Right cardiac atrium (tissue), 5 donors: ENCODE measurements around the gene NSG2. TPM values are rescaled to one million over a fixed set of nuclear protein-coding genes. Genes with fewer than 3 reads are reported as not detected.
"Not testable (repeated sequence)": the region's sequence is repeated elsewhere in the genome, so short reads cannot be mapped to it uniquely, and the experiment has no call there.

Source experiments
- ATAC-seq, 2 donors: fragments of 200-7000 bp; cut with Tn5 transposase; one replicate each; pipeline versions ENCODE4 v1.8.0 to v1.9.1; 2020; ENCODE audit warnings: moderate library complexity in 2 of 2, mild to moderate bottlenecking in 1 of 2
- DNase-seq, 3 donors: peaks; one replicate each; pipeline ENCODE4 v3.0.0-alpha.2; 2020
- H3K27ac ChIP-seq: one replicate; pipeline ENCODE4 v1.5.1; 2013; ENCODE audit warnings: mild to moderate bottlenecking, low read length, control low read depth, moderate library complexity
- H3K27me3 ChIP-seq: one replicate; pipeline ENCODE4 v1.6.1; 2013; ENCODE audit not compliant: control insufficient read depth, insufficient read depth
- H3K4me1 ChIP-seq: one replicate; pipeline ENCODE4 v1.6.1; 2013; ENCODE audit warnings: low read length; ENCODE audit not compliant: control insufficient read depth, insufficient read depth
- H3K4me3 ChIP-seq: one replicate; pipeline ENCODE4 v1.5.1; 2013; ENCODE audit warnings: low read length, control low read depth
- H3K9me3 ChIP-seq: one replicate; pipeline ENCODE4 v1.6.1; 2013; ENCODE audit warnings: low read length; ENCODE audit not compliant: control insufficient read depth
- WGBS: extraction: QIAGEN DNeasy Blood & Tissue Kit; methylation state at CpG from one replicate; pipeline ENCODE4 v1.1.7; 2013; 5-methylcytosine and 5-hydroxymethylcytosine counted together
- intact Hi-C, 4 donors: fragments of 100-400 bp; cut with DNase I; formaldehyde crosslinking; loops; one replicate each; pipeline versions ENCODE4 v1.11.0 to v1.14.0; 2022 to 2023
- polyA plus RNA-seq: library from polyadenylated mRNA; stranded (reverse); fragments of 200-250 nt; gene quantifications from one replicate; pipeline ENCODE4 v1.2.3, GENCODE V29; 2013
- total RNA-seq, 4 donors: library from RNA; stranded (reverse); fragmentation: NEBNext Ultra II Directional; extraction: Animal tissue kit (Norgen Biotek cat#: 25700); gene quantifications; one replicate each; pipeline ENCODE4 v1.2.1, GENCODE V29; 2021
- donor health status: healthy with polysubstance abuse.
- donor health status: DM: no; HTN: yes; CAD: no.
- donor health status: DM: no; HTN: no; CAD: no.
- donor health status: DM: no; HTN: yes; CAD: no; lungs with severe emphysema.
- donor health status: DM: yes; HTN: yes; CAD: no.

The NSG2 gene
- total and polyA plus RNA-seq, 5 donors = 0.12 to 0.97 (median 0.75) TPM; not detected in 2

DNA sequence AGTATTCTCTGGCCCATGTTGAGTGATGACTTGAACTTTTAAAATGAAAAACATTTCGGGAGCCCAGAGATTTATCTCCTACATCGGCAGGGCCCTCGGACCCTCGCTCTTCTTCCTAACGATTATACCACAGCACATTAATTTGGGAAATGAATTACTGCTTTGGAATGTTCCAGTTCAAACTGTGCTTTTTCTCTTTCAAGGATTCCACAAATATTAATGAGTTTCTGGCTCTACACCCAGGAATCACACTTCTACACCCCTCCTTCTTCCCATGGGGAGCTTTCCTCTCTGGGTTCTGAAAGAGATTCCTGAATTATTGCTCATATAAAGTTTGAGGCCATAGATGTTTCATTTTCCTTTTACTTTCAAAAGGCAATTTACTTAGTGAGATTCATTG lies 41.2 kb downstream of the NSG2 start:
- intact Hi-C loops = no loop called here
- H3K27me3 ChIP-seq = no peaks in the 10 kb centered on the region
- no peak for ATAC-seq

DNA sequence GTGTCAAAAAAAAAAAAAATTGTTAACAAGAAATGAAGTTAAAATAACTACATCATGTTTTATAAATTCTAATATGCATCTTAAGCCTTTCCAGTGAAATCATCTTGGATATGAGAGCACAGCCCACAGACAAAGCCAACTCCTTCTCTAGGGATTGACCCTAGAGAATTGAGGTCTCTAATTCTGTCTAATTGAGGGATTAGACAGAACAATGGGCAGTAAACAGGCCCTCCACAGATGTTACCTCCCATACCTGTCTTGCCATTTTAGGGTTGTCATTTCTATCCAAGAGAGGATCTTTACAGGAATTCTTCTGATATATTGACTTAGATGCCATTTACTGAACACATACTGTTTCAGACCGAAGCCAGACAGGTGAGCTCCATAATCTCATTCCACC lies 42.3 kb downstream of the NSG2 start:
- intact Hi-C loops = no loop called here
- no peak for ATAC-seq

More for the DNA sequence above, 41.2 kb downstream of the NSG2 start:
- DNase-seq = no peak
- Histone ChIP-seq H3K4me1 (no peaks in the 10 kb centered on the region), H3K9me3 (no peaks in the 10 kb centered on the region), H3K4me3 (no peak overlapping the region), H3K27ac (no peak overlapping the region)
- 70% methylated on average over 5 of the region's 5 CpGs for WGBS

DNA sequence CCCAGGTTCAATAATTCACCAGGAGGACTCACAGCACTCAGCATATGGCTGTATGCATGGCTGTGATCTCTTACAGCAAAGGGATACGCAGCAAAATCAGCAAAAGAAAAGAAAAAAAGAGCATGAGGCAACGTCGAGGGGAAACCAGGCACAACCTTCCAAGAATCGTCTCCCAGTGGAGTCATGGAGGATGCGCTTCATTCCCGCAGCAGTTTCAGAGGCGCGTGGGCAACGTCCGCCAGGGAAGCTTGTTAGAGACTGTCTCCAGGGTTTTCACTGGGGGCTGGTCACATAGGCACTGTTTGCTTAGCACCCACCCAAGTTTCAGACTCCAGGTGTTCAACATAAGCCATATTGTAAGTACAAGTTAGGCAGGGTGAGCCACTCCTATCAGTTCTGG lies 44.6 kb downstream of the NSG2 start:
- H3K4me1 ChIP-seq = no peaks in the 10 kb centered on the region
- intact Hi-C loops = no loop called here
- 59% methylated on average over 10 of the region's 10 CpGs for WGBS
- H3K9me3 ChIP-seq = no peaks in the 10 kb centered on the region
- H3K27me3 ChIP-seq = no peaks in the 10 kb centered on the region
- H3K4me3 ChIP-seq = no peak overlapping the region
- ATAC-seq = no peak
- no peak for DNase-seq
- no peak overlapping the region for H3K27ac ChIP-seq

More for the DNA sequence above, 42.3 kb downstream of the NSG2 start:
- no peaks in the 10 kb centered on the region for H3K4me1 ChIP-seq
- no peak overlapping the region for H3K4me3 ChIP-seq
- no peak overlapping the region for H3K27ac ChIP-seq
- no peak for DNase-seq
- H3K27me3 ChIP-seq = no peaks in the 10 kb centered on the region
- no peaks in the 10 kb centered on the region for H3K9me3 ChIP-seq
- 93% methylated on average over 1 of the region's 1 CpG for WGBS

DNA sequence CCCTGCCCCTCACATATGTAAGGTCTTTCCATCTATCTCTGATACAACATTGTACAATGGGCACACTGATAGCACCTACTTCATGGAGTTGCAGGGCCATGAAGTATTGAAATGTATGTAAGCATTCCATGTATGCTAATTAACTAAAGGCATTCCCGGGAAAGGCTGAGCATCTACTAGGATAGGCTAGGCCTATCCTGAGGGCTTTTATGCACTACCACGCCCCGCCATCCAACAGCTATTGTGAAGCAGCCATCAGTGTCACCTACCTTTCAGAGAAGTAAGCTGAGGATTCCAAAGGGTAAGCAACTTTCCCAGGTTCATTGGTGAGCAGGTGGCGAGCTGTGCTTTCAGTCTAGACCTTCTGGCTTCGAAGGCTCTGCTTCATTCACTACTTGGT lies 47.6 kb downstream of the NSG2 start:
- no peak overlapping the region for H3K27ac ChIP-seq
- intact Hi-C loops = no loop called here
- DNase-seq = no peak

DNA sequence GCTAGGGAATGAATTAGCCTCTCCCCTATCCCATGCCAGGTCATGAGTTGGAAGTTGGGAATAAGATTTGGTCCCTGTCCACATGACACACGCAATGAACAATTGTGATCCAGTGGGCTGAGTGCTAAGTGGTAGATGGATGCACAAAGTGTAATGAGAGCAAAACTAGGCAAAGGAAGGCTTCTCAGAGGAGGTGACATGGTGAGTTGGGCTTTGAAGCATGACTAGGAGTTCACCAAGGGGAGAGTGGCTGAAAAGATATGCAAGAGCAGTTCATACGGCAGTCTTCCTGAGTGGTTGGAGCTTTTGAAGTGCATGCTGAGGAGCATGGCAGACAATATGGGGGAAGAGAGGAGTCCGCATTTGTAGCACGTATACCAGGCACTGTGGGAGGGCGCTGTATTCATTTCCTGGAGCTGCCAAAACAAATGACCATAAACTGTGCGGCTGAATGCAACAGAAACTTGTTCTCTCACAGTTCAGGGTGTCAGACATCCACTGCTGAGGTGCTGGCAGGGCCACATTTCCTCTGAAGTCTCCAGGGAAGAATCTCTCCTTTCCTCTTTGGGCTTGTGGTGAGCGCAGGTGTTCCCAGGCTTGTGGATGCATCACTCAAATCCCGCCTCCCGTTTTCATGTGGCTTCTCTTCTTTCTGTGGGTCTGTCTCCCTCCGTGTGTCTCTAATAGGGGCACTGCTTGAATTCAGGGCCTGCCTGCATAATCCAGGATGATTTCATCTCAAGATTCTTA lies 49.5 kb downstream of the NSG2 start:
- no peak for ATAC-seq
- Histone ChIP-seq H3K27me3 (no peaks in the 10 kb centered on the region), H3K4me3 (no peak overlapping the region), H3K27ac (no peak overlapping the region), H3K4me1 (no peaks in the 10 kb centered on the region), H3K9me3 (no peaks in the 10 kb centered on the region)
- DNase-seq = no peak
- WGBS = 81% methylated on average over 10 of the region's 10 CpGs
- intact Hi-C loops = no loop called here

More for the DNA sequence above, 47.6 kb downstream of the NSG2 start:
- H3K27me3 ChIP-seq = no peaks in the 10 kb centered on the region
- no peak overlapping the region for H3K4me3 ChIP-seq
- no peaks in the 10 kb centered on the region for H3K4me1 ChIP-seq
- ATAC-seq = no peak
- H3K9me3 ChIP-seq = no peaks in the 10 kb centered on the region
- WGBS = 88% methylated on average over 5 of the region's 5 CpGs

DNA sequence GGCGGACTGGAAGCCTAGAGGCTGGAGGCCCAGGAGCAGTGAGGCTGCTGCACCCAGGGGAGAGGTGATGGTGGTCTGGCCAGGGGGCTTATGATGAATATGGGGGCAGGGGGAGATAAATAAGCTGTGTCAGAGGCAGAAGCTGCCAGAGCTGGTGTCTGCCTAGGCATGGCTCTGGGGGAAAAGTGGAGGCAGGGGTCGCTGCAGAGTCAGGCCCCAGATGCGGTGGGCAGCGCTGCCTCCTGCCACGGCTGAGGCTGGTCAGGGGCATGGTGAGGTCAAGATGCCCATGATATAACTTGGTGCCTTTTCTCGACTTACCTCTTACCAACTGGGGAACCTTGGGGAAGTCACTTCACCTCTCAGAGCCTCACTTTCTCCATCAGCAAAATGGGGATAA lies 51.1 kb downstream of the NSG2 start:
- H3K9me3 ChIP-seq = no peaks in the 10 kb centered on the region
- no peak overlapping the region for H3K27ac ChIP-seq
- intact Hi-C loops = no loop called here
- ATAC-seq (no peak), DNase-seq (no peak)
- WGBS = 77% methylated on average over 6 of the region's 6 CpGs
- H3K27me3 ChIP-seq = no peaks in the 10 kb centered on the region
- H3K4me1 ChIP-seq = no peaks in the 10 kb centered on the region
- H3K4me3 ChIP-seq = no peak overlapping the region

DNA sequence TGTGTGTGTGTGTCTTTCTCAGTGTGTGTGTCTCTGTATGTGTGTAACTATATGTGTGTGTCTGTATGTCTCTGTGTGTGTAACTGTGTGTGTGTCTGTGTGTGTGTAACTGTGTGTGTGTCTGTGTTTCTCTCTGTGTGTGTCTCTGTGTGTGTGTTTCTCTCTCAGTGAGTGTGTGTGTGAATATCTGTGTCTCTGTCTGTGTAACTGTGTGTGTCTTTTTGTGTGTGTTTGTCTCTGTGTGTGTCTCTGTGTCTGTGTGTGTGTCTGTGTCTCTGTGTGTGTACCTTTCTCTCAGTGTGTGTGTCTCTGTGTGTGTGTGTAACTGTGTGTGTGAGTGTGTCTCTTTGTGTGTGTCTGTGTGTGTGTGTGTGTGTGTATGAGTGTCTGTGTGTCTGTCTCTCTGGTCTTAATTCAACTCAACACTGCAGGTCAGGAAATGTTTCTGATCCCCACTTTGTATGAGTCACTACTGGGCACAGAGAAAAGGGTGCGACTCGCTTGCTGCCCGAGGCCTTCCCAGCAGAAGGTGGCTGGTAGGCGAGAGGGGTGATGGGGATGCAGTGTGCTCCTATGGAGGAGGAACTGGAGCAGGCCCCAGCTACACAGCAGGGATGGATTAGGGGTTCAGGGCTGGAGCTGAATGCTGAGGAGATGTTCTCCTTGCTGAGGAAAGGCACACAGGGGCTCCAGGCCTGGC lies 52.1 kb downstream of the NSG2 start:
- Histone ChIP-seq H3K4me3 (no peak overlapping the region), H3K9me3 (no peaks in the 10 kb centered on the region), H3K4me1 (no peaks in the 10 kb centered on the region), H3K27me3 (no peaks in the 10 kb centered on the region), H3K27ac (no peak overlapping the region)
- DNase-seq = no peak
- ATAC-seq = no peak
- WGBS = 73% methylated on average over 4 of the region's 4 CpGs
- intact Hi-C loops = no loop called here

DNA sequence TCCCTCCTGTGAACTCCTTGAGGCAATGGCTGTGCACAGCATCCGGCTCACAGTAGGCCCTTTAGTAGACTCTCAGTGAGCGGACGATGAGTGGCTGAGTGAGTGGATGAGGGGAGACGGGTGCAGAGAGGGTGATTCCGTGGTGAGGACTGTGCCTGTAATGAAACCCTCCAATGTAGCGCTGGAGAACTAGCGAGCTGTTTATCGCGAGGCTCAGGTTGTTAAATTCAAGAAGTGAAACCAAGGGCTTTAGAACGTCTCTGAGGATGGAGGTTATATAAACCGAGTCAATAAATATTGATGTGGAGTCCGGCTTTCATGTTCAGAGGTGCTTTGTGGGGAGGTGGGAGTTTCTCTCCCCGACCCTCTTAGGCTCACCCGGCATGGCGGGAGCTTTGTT lies 53.2 kb downstream of the NSG2 start:
- no peak overlapping the region for H3K27ac ChIP-seq
- ATAC-seq = no peak
- intact Hi-C loops = no loop called here
- H3K4me3 ChIP-seq = no peak overlapping the region
- H3K9me3 ChIP-seq = no peaks in the 10 kb centered on the region
- H3K27me3 ChIP-seq = no peaks in the 10 kb centered on the region
- H3K4me1 ChIP-seq = no peaks in the 10 kb centered on the region
- WGBS = 94% methylated on average over 15 of the region's 15 CpGs
- DNase-seq = no peak

DNA sequence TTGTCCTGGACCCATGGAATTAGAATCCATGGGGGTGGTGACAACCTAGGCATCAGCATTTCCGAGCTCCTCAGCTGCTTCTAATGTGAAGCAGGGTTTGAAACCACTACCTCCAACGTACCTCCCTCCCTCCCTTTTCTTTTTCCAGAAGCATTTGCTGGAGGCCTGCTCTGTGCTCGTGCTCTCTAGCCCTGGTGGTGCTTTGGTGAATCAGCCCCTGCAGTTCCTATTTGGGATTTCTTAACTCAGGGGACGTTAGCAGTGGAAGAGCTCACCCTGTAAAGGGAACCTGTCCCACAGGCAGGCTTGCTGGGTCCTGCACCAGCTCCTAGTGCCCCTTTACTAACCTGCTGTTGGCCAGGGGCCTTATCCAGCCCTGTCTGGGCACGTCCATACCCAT lies 55.0 kb downstream of the NSG2 start:
- ATAC-seq (no peak), DNase-seq (no peak)
- H3K4me3 ChIP-seq = no peak overlapping the region
- no peaks in the 10 kb centered on the region for H3K4me1 ChIP-seq
- 64% methylated on average over 5 of the region's 5 CpGs for WGBS
- H3K27ac ChIP-seq = no peak overlapping the region
- no peaks in the 10 kb centered on the region for H3K9me3 ChIP-seq
- H3K27me3 ChIP-seq = no peaks in the 10 kb centered on the region
- intact Hi-C loops = no loop called here

DNA sequence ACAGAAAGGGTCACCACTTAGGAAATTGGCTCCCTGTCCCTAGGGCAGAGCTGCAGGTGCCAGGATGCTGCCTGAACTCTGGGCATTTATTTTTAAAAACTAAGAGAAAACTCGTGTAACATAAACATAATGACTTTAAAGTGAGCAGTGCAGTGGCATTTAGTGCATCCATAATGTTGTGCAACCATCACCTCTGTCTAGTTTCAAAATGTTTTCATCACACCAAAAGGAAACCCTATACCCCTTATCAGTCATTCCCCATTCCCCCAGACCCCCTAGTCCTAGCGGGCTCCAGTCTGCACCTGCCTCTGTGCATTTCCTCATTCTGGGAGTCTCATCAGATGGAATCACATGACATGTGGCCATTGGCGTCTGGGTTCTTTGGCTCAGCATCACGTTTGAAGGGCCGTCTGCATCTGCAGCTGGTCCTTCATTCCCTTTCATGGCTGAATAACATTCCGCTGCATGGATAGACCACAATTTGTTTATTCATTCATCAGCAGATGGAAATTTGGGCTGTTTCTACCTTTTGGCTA lies 55.8 kb downstream of the NSG2 start:
- intact Hi-C loops = no loop called here
- no peak overlapping the region for H3K4me3 ChIP-seq
- no peaks in the 10 kb centered on the region for H3K9me3 ChIP-seq
- DNase-seq (no peak), ATAC-seq (no peak)
- H3K4me1 ChIP-seq = no peaks in the 10 kb centered on the region
- 63% methylated on average over 6 of the region's 6 CpGs for WGBS
- no peak overlapping the region for H3K27ac ChIP-seq
- no peaks in the 10 kb centered on the region for H3K27me3 ChIP-seq

DNA sequence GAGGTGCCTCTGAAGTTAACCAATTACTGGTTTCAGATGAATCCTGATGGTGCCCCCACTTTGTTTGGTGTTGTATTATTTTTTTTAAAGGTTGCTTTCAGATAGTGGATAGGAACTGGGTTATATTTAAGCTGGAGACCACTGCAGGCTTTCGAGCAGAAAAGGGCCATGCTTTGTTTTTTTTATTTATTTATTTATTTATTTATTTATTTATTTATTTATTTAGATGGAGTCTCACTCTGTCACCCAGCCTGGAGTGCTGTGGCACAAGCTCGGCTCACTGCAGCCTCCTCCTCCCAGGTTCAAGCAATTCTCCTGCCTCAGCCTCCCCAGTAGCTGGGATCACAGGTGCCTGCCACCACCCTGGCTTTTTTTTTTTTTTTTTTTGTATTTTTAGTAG lies 57.1 kb downstream of the NSG2 start:
- DNase-seq, H3K27ac ChIP-seq, H3K9me3 ChIP-seq, intact Hi-C loops, H3K4me3 ChIP-seq, H3K27me3 ChIP-seq, ATAC-seq, H3K4me1 ChIP-seq: not testable (repeated sequence)
- WGBS = 79% methylated on average over 2 of the region's 2 CpGs
